ENCODE results near the gene VWA1. TPM values are rescaled to one million over a fixed set of nuclear protein-coding genes. Genes with fewer than 3 reads are reported as not detected.

VWA1 gene
- total and polyA plus RNA-seq, 10 of the 15 experiments (the other 5 are each of a cell fraction or from before 2014, with no cell fraction given) = 0.02 to 1.7 (median 0.32) TPM; not detected in 2

DNA sequence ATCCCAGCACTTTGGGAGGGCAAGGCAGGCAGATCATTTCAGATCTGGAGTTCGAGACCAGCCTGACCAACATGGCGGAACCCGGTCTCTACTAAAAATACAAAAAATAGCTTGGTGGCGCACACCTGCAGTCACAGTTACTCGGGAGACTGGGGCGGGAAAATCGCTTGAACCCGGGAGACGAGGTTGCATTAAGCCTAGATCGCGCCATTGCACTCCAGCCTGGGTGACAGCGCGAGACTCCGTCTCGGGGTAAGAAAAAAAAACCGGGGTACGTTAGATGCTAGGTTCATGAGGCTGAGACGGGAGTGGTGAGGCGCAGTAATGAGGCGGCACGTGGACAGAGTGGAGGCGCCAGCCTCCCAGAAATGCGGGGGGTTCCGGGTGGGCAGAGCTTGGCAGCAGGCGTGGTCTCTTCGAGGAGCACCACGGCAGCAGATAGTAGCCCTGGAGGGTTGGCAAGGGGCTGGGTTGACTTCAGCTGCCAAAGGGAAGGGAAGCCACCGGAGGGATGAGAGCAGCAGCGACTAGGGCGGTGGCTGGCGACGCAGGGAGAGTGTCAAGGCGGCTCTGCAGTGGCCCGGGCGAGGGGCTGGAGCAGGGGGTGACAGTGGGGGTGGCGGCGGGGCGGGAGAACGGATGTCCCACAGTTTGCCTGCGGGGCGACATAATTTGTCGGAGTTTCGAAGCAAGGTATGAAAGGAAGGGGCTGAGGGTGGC is 29.2 kb upstream of the VWA1 start (continued):
- TF ChIP-seq, protein P1, sequence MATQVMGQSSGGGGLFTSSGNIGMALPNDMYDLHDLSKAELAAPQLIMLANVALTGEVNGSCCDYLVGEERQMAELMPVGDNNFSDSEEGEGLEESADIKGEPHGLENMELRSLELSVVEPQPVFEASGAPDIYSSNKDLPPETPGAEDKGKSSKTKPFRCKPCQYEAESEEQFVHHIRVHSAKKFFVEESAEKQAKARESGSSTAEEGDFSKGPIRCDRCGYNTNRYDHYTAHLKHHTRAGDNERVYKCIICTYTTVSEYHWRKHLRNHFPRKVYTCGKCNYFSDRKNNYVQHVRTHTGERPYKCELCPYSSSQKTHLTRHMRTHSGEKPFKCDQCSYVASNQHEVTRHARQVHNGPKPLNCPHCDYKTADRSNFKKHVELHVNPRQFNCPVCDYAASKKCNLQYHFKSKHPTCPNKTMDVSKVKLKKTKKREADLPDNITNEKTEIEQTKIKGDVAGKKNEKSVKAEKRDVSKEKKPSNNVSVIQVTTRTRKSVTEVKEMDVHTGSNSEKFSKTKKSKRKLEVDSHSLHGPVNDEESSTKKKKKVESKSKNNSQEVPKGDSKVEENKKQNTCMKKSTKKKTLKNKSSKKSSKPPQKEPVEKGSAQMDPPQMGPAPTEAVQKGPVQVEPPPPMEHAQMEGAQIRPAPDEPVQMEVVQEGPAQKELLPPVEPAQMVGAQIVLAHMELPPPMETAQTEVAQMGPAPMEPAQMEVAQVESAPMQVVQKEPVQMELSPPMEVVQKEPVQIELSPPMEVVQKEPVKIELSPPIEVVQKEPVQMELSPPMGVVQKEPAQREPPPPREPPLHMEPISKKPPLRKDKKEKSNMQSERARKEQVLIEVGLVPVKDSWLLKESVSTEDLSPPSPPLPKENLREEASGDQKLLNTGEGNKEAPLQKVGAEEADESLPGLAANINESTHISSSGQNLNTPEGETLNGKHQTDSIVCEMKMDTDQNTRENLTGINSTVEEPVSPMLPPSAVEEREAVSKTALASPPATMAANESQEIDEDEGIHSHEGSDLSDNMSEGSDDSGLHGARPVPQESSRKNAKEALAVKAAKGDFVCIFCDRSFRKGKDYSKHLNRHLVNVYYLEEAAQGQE (IDR thresholded peaks at IDR 0.05; ENCODE audit: low read depth, low read length) = no peak

DNA sequence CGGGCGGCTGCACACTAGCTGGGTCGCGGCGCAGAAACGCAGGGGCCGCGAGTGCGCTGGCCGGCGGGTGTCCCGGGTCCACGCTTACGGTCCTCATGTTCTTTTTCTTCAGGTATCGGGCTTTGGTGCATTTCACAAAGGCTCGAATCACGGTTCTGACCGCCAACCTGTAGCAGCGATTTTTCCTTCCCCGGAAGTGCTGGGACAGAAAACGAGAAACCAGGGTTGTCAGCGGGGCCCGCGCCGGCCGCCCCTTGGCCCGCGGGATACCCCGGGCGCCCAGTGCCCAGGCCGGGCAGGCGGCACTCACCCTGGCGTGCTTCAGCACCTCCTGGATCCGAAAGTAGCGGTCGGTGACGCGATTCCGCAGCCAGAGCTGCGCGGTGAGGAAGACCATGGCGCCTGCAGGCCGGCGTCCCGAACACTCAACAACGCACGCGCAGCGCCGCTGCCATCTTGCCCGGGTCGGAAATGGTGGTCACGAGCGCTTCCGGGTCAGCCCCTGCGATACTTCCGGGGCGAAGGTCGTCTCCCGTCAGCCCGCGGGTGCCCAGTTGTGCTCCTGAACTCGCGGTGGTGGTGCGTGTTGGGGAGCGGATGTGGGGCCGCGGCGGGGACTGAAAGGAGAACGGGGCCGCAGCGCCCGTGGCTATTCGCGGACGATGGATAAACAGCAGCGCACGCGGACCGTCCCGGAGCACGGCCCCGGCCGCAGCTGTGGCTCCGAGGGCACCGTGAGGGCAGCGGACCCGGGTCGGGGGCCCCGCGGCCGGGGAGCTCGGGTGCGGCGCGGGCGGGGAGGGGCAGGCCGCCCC is 28.5 kb upstream of the VWA1 start, which contains the start of gene MRPL20:
MRPL20 (minus strand) TSS at position 473 of the 815 bp plus-strand sequence; CDS start at position 397, 76 bp downstream.
- ChIA-PET SMC1A (ENCODE audit: uncharacterized antibody, unreplicated experiment) (interaction anchor here (0.8 to 1.3 kb wide), 5 partner anchors 31 to 97 kb away, joined by 3 to 5 read pairs (median 3); partner anchors contain the start of gene AURKAIP1), POLR2A (interaction anchor here (1.0 to 2.7 kb wide), 4 partner anchors 8 to 32 kb away, joined by 3 to 15 read pairs (median 6); partner anchors contain the start of genes ANKRD65, AURKAIP1 and CCNL2), CTCF (interaction anchor here (0.8 to 2.3 kb wide), 8 partner anchors 8 to 99 kb away, joined by 3 to 7 read pairs (median 4); partner anchors contain the start of genes AURKAIP1 and CCNL2), RAD21 (ENCODE audit: unreplicated experiment) (interaction anchor here (1.2 to 1.6 kb wide), 4 partner anchors 30 to 35 kb away, joined by 3 to 8 read pairs (median 6); no protein-coding TSS in a partner anchor)
- Histone ChIP-seq H3K36me3 (ENCODE audit: control insufficient read depth in 2 of 2, insufficient read depth in 2 of 2, low read length in 1 of 2) (peaks cover 5 to 14% of the 10 kb centered on the region in 2 experiments), H3K4me2 (ENCODE audit: control insufficient read depth, insufficient read depth) (peak within 1 kb of the TSS; percentile 79), H3K9ac (ENCODE audit: control insufficient read depth, insufficient read depth, low read length) (peak within 1 kb of the TSS; percentile 97), H4K20me1 (ENCODE audit: control insufficient read depth, insufficient read depth) (no peaks in the 10 kb centered on the region), H3K9me3 (replicated peaks; ENCODE audit: control insufficient read depth, insufficient read depth, low read length) (peaks cover 8% of the 10 kb centered on the region), H3K27ac (ENCODE audit: control insufficient read depth, insufficient read depth) (peak within 1 kb of the TSS; percentile 93), H3K79me2 (ENCODE audit: control insufficient read depth, insufficient read depth, low read length) (peaks cover 51% of the 10 kb centered on the region), H3K4me1 (ENCODE audit: control insufficient read depth, insufficient read depth, low read length) (peaks cover 16% of the 10 kb centered on the region), H2AFZ (ENCODE audit: control insufficient read depth, low read depth, low read length) (peak within 1 kb of the TSS; percentile 75), H3K4me3 (peak within 1 kb of the TSS; percentile 98), H3K27me3 (replicated peaks in 1 of 2; ENCODE audit: control insufficient read depth in 2 of 2, insufficient read depth in 2 of 2, low read length in 1 of 2) (no peaks in the 10 kb centered on the region)
- in situ Hi-C loops (cut with MboI) = no loop called here
- ATAC-seq (peak; percentile 96), DNase-seq (ENCODE audit: low read depth, low spot score) (peak; percentile 66), FAIRE-seq (peak; percentile 98)
- 1% methylated on average over 80 of the region's 98 CpGs for WGBS (ENCODE audit: insufficient coverage, insufficient replicate concordance, low lambda C conversion rate, missing lambda C conversion rate)
- intact Hi-C loops (cut with micrococcal nuclease; ENCODE audit: unreplicated experiment) = loop anchor here (2.0 kb wide), 1 partner anchor 34 kb away; no protein-coding TSS in a partner anchor
- no TSS peak for BruUV-seq (replicated peaks)
- TF ChIP-seq, protein P2, sequence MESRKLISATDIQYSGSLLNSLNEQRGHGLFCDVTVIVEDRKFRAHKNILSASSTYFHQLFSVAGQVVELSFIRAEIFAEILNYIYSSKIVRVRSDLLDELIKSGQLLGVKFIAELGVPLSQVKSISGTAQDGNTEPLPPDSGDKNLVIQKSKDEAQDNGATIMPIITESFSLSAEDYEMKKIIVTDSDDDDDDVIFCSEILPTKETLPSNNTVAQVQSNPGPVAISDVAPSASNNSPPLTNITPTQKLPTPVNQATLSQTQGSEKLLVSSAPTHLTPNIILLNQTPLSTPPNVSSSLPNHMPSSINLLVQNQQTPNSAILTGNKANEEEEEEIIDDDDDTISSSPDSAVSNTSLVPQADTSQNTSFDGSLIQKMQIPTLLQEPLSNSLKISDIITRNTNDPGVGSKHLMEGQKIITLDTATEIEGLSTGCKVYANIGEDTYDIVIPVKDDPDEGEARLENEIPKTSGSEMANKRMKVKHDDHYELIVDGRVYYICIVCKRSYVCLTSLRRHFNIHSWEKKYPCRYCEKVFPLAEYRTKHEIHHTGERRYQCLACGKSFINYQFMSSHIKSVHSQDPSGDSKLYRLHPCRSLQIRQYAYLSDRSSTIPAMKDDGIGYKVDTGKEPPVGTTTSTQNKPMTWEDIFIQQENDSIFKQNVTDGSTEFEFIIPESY (IDR thresholded peaks at IDR 0.05) = no peak
- TF ChIP-seq WRNIP1 (IDR thresholded peaks at IDR 0.05; ENCODE audit: borderline replicate concordance, low read depth, low read length) = no peak
- TF ChIP-seq SMARCA5 (IDR thresholded peaks at IDR 0.05) = 0 out of 2 replicates have a peak, but pooled peaks have one; percentile 44
- TF ChIP-seq KDM1A (IDR thresholded peaks at IDR 0.05; ENCODE audit: borderline replicate concordance) = no peak
- TF ChIP-seq ESRRA (IDR thresholded peaks at IDR 0.05; ENCODE audit: low read length) = no peak; the same call in 1 of the 2 replicates
- peak; percentile 55 for TF ChIP-seq TCF12 (IDR thresholded peaks at IDR 0.05; ENCODE audit: low read depth, low read length)
- peak; percentile 80 for TF ChIP-seq SIX5 (IDR thresholded peaks at IDR 0.05; ENCODE audit: low read depth, low read length, severe bottlenecking)
- peak; percentile 83; the same call in 1 of the 2 replicates for TF ChIP-seq TARDBP (IDR thresholded peaks at IDR 0.05; ENCODE audit: borderline replicate concordance)
- no peak for TF ChIP-seq EED (IDR thresholded peaks at IDR 0.05; ENCODE audit: low read depth)
- TF ChIP-seq, protein P3, sequence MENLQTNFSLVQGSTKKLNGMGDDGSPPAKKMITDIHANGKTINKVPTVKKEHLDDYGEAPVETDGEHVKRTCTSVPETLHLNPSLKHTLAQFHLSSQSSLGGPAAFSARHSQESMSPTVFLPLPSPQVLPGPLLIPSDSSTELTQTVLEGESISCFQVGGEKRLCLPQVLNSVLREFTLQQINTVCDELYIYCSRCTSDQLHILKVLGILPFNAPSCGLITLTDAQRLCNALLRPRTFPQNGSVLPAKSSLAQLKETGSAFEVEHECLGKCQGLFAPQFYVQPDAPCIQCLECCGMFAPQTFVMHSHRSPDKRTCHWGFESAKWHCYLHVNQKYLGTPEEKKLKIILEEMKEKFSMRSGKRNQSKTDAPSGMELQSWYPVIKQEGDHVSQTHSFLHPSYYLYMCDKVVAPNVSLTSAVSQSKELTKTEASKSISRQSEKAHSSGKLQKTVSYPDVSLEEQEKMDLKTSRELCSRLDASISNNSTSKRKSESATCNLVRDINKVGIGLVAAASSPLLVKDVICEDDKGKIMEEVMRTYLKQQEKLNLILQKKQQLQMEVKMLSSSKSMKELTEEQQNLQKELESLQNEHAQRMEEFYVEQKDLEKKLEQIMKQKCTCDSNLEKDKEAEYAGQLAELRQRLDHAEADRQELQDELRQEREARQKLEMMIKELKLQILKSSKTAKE (IDR thresholded peaks at IDR 0.05; ENCODE audit: low read depth, poor library complexity, severe bottlenecking) = no peak
